AG04450 (cell line): Measurements from ENCODE around the gene ATP8B3. TPM values are rescaled to one million over a fixed set of nuclear protein-coding genes. Genes with fewer than 3 reads are reported as not detected.

Source experiments
- CTCF ChIA-PET: fragments of 300-600, 350-600 bp; formaldehyde crosslinking; extraction: SDS; loops from one replicate; lab custom pipeline; 2022; ENCODE audit warnings: antibody characterized with exemption, inconsistent platforms; lab: Charles Lee
- POLR2A ChIA-PET: fragments of 350-600 bp; formaldehyde crosslinking; extraction: SDS; loops from one replicate; lab custom pipeline; 2021; ENCODE audit warnings: antibody characterized with exemption, inconsistent platforms; lab: Yijun Ruan, JAX
- DNase-seq: peaks from one replicate; pipeline ENCODE4 v3.0.0-alpha.2; 2011; ENCODE audit warnings: low read depth, low spot score
- H3K27ac ChIP-seq: one replicate; pipeline ENCODE4 v1.5.1; 2012; ENCODE audit warnings: low read depth, low read length, control low read depth
- H3K27me3 ChIP-seq: one replicate; pipeline ENCODE4 v1.6.0; 2012; ENCODE audit warnings: low read length; ENCODE audit not compliant: control insufficient read depth, insufficient read depth
- H3K4me3 ChIP-seq: 2 replicates; pipeline ENCODE4 v1.5.1; 2011; ENCODE audit warnings: mild to moderate bottlenecking, low read depth, low read length, control low read depth
- H3K9me3 ChIP-seq: 2 replicates; pipeline ENCODE4 v1.5.1; 2012; ENCODE audit warnings: low read length; ENCODE audit not compliant: control insufficient read depth, insufficient read depth
- CTCF ChIP-seq: IDR thresholded peaks from 2 replicates; pipeline ENCODE4 v1.5.1; 2011; ENCODE audit warnings: low read depth, low read length, control low read depth, inconsistent platforms
- polyA plus RNA-seq: library from polyadenylated mRNA; depleted of rRNA; stranded (reverse); fragments of >200 nt; gene quantifications from 2 replicates; pipeline ENCODE4 v1.2.3, GENCODE V29; 2011

Gene ATP8B3
- polyA plus RNA-seq, 1 experiment: 2.7 TPM

GRCh38 chr19:1760020-1760419 lies 52.1 kb downstream of the ATP8B3 start:
- POLR2A ChIA-PET: no interaction called here
- H3K27ac ChIP-seq: no peak overlapping the region
- CTCF ChIA-PET: no interaction called here
- H3K4me3 ChIP-seq: no peak overlapping the region
- no peak for TF ChIP-seq CTCF
- no peaks in the 10 kb centered on the region; the same call in 1 of the 2 replicates for H3K9me3 ChIP-seq
- H3K27me3 ChIP-seq: peaks cover 89% of the 10 kb centered on the region
- DNase-seq: no peak

- Histone ChIP-seq H3K27me3 (peaks cover 85% of the 10 kb centered on the region), H3K9me3 (no peaks in the 10 kb centered on the region; the same call in 1 of the 2 replicates), H3K4me3 (no peak overlapping the region), H3K27ac (no peak overlapping the region)
- ChIA-PET POLR2A (no interaction called here), CTCF (interaction anchor here (1.4 kb wide), 1 partner anchor 87 kb away, joined by 3 read pairs; no protein-coding TSS in a partner anchor)
- no peak for TF ChIP-seq CTCF
- DNase-seq: no peak
Observed at GRCh38 chr19:1758959-1759903, 52.8 kb downstream of the ATP8B3 start.

- H3K27ac ChIP-seq: no peak overlapping the region
- POLR2A ChIA-PET: interaction anchor here (0.6 kb wide), 1 partner anchor 259 kb away, joined by 3 read pairs; no protein-coding TSS in a partner anchor
Observed at GRCh38 chr19:1758231-1758577, 53.9 kb downstream of the ATP8B3 start.

GRCh38 chr19:1757468-1758230 lies 54.4 kb downstream of the ATP8B3 start:
- Histone ChIP-seq H3K27ac (no peak overlapping the region), H3K4me3 (no peak overlapping the region), H3K9me3 (no peaks in the 10 kb centered on the region; the same call in 1 of the 2 replicates), H3K27me3 (peaks cover 78% of the 10 kb centered on the region)
- ChIA-PET POLR2A (no interaction called here), CTCF (no interaction called here)
- no peak for TF ChIP-seq CTCF
- DNase-seq: no peak

More at GRCh38 chr19:1758231-1758577, 53.9 kb downstream of the ATP8B3 start:
- no peak for TF ChIP-seq CTCF
- no peaks in the 10 kb centered on the region; the same call in 1 of the 2 replicates for H3K9me3 ChIP-seq
- DNase-seq: no peak
- CTCF ChIA-PET: interaction anchor here (1.4 kb wide), 1 partner anchor 86 kb away, joined by 3 read pairs; no protein-coding TSS in a partner anchor
- no peak overlapping the region for H3K4me3 ChIP-seq
- H3K27me3 ChIP-seq: peaks cover 75% of the 10 kb centered on the region
